Measurements from ENCODE around the gene ENTHD1. TPM values are rescaled to one million over a fixed set of nuclear protein-coding genes. Genes with fewer than 3 reads are reported as not detected.

ENTHD1 gene
- total RNA-seq, 4 donors from 2014 or later: 0.14 TPM; not detected in 3

GRCh38 chr22:39785232-39785631 is 108.3 kb downstream of the ENTHD1 start:
- no peaks in the 10 kb centered on the region for H3K27me3 ChIP-seq
- no peak for DNase-seq
- TF ChIP-seq POLR2A (IDR thresholded peaks at IDR 0.05) (no peak), CTCF (IDR thresholded peaks at IDR 0.05) (no peak)
- H3K4me1 ChIP-seq: no peaks in the 10 kb centered on the region
- H3K9me3 ChIP-seq: no peaks in the 10 kb centered on the region
- intact Hi-C loops (cut with DNase I; ENCODE audit: low total_unique reads): no loop called here
- no peaks in the 10 kb centered on the region for H3K36me3 ChIP-seq
- H3K27ac ChIP-seq: no peak overlapping the region
- no peak overlapping the region for H3K4me3 ChIP-seq

- no peaks in the 10 kb centered on the region for H3K4me1 ChIP-seq
- DNase-seq: no peak
- no peaks in the 10 kb centered on the region for H3K36me3 ChIP-seq
- no peak overlapping the region for H3K4me3 ChIP-seq
- no peaks in the 10 kb centered on the region for H3K27me3 ChIP-seq
- intact Hi-C loops (cut with DNase I; ENCODE audit: low total_unique reads): no loop called here
- H3K9me3 ChIP-seq: no peaks in the 10 kb centered on the region
- no peak overlapping the region for H3K27ac ChIP-seq
- no peak for TF ChIP-seq CTCF (IDR thresholded peaks at IDR 0.05)
- TF ChIP-seq POLR2A (IDR thresholded peaks at IDR 0.05): no peak
These were observed 115.7 kb downstream of the ENTHD1 start for GRCh38 chr22:39777716-39778454.

- H3K36me3 ChIP-seq: no peaks in the 10 kb centered on the region
- no peak for DNase-seq
- TF ChIP-seq POLR2A (IDR thresholded peaks at IDR 0.05) (no peak), CTCF (IDR thresholded peaks at IDR 0.05) (no peak)
These were observed 117.1 kb downstream of the ENTHD1 start for GRCh38 chr22:39776295-39777009.

GRCh38 chr22:39773976-39774539 is 119.5 kb downstream of the ENTHD1 start:
- TF ChIP-seq POLR2A (IDR thresholded peaks at IDR 0.05) (no peak), CTCF (IDR thresholded peaks at IDR 0.05) (no peak)
- H3K36me3 ChIP-seq: no peaks in the 10 kb centered on the region
- no peaks in the 10 kb centered on the region for H3K9me3 ChIP-seq
- no peak for DNase-seq
- intact Hi-C loops (cut with DNase I; ENCODE audit: low total_unique reads): no loop called here
- H3K27ac ChIP-seq: no peak overlapping the region
- H3K4me3 ChIP-seq: no peak overlapping the region
- H3K4me1 ChIP-seq: no peaks in the 10 kb centered on the region
- H3K27me3 ChIP-seq: no peaks in the 10 kb centered on the region

More at GRCh38 chr22:39776295-39777009, 117.1 kb downstream of the ENTHD1 start:
- H3K27me3 ChIP-seq: no peaks in the 10 kb centered on the region
- no peaks in the 10 kb centered on the region for H3K4me1 ChIP-seq
- no peaks in the 10 kb centered on the region for H3K9me3 ChIP-seq
- no peak overlapping the region for H3K4me3 ChIP-seq
- no peak overlapping the region for H3K27ac ChIP-seq
- intact Hi-C loops (cut with DNase I; ENCODE audit: low total_unique reads): no loop called here

GRCh38 chr22:39773503-39773902 is 120.1 kb downstream of the ENTHD1 start:
- no peaks in the 10 kb centered on the region for H3K4me1 ChIP-seq
- no peaks in the 10 kb centered on the region for H3K9me3 ChIP-seq
- TF ChIP-seq POLR2A (IDR thresholded peaks at IDR 0.05): no peak
- TF ChIP-seq CTCF (IDR thresholded peaks at IDR 0.05): no peak
- H3K36me3 ChIP-seq: no peaks in the 10 kb centered on the region
- H3K4me3 ChIP-seq: no peak overlapping the region
- H3K27ac ChIP-seq: no peak overlapping the region
- no peaks in the 10 kb centered on the region for H3K27me3 ChIP-seq
- intact Hi-C loops (cut with DNase I; ENCODE audit: low total_unique reads): no loop called here
- no peak for DNase-seq

All from uterus (tissue), 4 donors.